GM18870 (cell line): ENCODE results near the gene MACROD1.

ENCODE experiments used
- ATAC-seq: cut with Tn5 transposase; IDR thresholded peaks from one replicate; pipeline ENCODE4 v1.9.1; 2021; ENCODE audit warnings: moderate library complexity; ENCODE audit not compliant: unreplicated experiment

The MACROD1 gene

DNA sequence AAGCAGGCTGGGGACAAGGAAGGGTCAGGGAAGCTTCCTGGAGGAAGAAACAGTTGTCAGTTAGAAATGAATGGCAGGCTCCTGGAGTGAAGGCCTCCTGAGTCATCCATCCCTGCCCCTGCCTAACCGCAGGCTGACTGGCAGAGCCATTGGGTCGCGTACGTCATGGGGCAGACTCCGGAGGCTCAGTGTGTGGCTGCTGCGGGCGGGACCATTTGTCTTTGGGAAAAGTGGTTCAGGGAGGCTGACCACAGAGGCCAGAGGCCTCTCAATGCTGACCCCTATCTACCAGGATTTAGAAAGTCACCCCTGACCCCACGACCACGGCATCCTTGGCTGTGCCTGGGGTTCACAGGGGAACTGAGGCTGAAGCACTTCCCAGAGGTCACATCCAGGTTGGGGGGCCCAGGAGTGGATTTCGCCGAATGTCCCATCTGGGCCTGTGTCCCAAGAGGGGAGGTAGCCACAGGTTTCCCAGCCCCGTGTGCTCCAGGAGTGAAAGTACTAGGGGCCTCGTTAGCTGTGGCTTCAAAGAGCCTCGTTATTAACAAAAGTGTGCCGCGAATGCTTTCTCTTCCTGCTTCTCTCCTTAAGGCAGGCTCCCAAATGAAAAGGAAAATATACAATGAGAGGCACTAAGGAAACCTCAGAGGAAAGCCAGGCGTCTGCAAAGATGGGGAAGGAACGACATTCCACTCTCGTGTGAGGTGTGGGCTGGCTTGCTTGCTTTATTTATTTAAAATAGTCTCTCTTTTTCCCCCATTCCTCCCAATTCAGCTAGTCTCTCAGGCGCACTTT lies 71.3 kb downstream of the MACROD1 start:
- no peak for ATAC-seq

DNA sequence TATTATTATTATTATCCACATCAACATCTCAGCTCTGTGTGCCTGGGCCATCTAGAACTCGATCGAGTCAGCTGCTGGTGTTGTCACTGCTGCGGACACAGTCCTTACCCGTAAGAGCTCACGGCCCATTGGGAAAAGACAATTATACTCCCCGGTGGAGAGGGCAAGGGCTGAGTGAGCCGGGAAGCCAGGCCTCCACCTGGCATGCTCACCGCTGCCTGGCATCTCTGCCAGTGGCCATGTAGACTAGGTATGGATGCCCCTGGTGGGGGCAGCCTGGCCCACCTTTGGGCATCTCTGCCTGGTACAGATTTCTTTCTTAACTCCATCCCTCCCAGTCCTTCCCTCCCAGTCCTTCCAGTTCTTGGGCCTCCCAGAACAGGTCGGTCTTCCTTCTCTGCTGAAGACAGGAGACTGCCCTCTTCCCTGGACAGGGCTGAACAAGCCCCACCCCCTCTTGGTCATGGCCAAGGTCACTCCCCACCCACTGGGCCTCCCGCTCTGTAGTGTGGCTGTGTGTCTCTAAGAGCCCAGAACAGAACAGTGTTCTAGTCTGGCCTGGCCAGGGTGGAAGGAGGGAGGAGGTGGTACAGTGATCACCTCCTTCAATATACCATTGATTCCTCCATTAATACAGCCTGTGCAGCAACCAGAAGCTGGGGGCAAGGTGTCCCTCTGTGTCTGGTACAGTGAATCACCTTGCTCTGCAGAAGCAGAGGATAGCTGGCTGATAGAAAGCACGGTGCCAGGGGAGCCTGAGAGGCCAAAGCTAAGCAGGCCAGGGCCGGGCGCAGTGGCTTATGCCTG lies 72.5 kb downstream of the MACROD1 start:
- ATAC-seq = no peak

DNA sequence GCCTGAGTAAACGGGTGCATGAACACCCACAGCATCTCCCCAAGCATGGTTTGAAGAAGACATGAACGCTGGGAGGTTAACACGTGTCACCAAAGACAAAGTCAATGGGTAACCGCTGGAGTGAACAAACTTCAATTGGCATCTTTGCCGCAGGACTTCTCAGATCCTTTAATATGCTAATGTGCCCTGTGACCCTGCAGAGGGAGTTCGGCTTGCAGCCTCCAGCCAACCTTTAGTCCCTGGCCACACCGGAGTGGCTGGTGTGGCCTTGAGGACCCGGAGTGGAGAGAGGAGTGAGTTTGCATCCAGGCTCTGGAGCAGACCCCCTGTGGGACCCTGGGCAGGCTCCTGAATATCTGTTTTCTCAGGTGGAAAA lies 73.2 kb downstream of the MACROD1 start:
- no peak for ATAC-seq

DNA sequence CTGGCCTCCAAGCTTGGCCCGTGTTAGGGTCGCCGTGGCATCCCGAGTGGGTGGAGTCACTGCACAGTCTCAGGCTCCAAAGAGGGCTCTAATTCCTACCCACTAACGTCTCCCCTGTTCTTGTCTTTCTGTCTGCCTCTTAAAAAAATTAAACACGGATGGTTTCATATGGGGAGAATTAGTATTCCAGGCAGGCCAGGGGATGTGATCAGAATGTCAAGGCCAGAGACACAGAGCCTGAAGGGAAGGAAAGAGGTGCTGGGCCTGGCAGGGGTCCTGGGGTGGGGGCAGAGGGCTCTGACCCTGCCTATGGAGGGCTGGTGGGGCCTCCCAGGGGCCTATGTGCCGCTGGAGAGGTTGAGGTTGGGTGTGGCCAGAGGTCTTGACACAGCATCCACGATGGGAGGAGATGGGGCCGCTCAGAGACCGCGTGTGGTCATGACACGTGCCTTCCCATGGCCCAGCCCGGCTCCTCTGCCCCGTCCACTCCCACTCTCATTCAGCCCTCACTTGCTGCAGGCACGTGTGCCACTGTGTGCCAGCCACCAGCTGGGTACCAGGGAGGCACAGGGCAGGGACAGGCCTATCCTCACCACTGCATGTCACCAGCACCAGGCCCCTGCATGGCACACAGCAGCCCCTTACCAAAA lies 73.7 kb downstream of the MACROD1 start:
- ATAC-seq = no peak

DNA sequence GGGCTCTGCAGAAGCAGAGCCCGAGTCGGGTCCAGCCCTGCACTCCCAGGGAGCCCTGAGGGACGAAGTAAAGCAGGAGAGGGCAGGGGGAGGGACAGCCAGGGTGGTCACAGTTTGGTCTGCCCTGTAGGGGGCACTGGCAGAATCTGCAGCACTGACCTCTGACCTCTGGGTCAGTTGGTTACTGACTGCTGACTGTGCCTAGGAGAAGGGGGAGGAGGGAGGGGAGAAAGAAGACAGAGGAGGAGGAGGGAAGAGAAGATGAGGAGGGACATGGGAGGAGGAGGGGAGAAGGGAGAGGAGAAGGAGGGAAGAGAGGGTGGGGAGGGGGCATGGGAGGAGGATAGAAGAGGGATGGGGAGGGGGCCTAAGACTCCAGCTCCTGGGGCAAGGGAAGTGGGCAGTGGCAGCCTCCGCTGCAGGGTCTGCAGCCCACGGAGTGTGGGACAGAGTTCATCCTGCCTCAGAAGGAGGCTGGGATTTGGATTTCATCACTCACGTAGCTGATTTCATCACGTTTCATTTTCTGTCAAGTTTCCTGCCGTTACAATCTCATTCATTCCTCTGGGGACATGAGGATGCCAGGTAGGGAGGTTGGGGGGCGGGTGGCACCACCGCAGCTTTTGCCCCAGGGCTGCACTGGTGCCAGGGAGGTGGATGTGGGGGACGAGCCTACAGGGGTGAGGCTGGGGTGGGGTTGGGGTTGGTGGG lies 75.0 kb downstream of the MACROD1 start:
- no peak for ATAC-seq

DNA sequence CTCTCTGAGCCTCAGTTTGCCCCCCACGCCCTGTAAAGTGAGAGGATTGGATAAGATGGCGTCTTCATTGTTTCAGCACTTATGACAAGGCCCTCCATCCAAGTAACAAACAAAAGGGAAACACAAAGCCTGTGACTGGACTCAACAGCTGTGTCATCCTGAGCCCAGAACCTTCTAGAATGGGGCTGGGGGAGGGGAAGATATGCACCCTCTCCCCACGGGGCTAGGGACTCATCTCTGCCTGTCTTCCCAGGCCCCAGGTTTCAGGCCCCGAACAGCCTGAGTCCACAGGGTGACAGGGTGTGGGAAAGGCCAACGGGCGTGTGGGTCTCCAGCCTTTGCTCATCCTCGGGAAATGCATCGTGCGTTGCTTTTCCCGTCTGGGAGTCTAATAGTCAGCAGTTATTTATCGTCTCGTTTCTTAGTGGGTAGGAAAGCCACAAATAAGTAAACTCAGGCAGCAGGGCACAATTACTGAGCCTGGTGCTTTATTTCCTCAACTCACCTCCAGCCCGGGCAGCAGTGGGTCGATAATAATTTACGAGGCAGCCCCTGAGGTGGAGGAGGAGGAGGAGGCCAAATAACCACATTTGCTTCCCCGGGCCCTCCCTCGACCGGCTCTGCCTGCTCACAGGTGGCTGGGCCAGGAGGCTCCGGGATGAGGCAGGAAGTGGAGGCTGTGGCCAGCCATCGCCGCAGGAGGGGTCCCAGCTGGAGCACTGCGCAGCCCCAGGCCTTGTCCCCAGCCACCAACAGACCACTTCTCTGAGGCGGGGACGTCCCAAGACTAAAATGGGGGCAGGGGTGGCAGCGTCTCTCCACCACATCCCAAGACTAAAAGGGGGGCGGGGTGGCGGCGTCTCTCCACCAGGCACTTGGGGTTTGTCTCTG lies 75.8 kb downstream of the MACROD1 start:
- ATAC-seq = no peak

DNA sequence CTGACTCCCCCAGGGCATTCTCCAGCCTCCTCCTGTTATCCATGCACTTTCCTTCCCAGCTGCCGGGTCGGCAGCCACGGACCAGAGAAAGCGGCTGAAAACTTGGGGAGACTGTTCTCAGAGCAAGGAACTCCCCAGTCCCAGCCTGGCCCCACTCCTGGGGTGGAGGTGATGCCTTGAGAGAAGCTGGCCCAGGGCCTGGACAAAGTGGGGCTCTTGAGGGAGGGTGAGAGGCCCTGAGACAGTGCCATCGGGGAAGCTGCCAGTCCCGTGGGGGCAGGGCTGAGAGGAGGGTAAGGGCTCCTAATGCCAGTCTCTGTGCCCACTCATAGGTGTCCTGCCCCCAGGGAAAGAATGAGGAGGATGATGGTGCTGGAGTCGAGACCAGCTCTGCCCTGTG lies 76.4 kb downstream of the MACROD1 start:
- ATAC-seq = no peak

DNA sequence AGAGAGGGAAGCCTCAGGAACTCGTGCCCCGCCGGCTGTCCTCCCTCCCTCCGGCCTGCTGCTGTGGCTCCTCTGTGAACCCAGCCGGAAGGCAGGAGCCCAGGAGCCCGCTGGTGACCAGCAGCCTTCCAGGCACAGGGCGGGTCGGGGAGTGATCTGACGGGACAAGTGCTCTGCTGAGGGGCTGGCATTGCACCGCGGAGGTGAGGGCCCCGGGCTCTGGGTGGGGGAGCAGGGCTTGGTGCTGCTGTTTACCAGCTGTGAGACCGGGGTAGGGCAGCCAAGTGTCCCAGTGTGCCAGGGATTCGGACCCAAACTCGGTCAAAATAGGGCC lies 76.9 kb downstream of the MACROD1 start:
- no peak for ATAC-seq

DNA sequence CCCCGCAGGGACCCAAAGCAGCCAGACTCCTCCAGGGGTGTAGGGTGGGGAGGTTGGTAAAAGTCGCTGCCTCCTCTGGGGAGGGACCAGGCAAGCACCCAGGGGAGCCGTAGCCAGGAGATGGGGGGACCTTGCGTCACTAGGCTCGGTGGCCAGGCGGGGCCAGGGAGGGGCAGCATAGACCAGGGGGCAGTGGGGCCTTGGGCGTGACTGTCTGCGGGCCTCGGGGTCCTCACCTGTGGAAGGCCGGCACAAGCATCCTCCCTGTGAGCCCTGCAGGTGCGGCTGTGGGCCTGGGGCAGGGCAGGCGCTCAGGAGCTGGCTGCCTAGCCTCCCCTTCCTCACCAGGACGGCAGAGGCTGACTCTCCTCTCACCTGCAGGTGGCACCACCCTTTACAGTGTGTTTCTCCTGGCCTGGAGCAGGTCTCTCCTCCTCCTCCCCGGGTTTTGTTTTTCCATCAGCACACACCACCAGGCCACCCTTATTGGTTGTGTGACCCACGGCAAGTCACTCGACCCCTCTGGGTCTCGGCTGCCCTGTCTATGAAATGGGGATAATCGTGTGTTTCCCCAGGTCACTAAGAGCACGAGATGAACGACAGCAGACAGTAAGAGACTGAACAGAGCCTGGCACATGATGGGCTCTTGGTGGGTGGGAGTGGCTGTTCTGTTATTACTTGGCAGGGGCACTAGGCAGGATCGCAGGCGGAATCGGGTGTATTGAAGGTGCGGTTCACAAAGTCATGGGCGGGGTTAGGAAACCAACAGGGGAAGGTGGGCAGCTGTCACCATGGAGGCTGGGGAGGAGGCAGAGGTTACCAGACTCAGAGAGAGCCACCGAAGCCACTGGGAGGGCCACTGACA lies 77.5 kb downstream of the MACROD1 start:
- no peak for ATAC-seq

DNA sequence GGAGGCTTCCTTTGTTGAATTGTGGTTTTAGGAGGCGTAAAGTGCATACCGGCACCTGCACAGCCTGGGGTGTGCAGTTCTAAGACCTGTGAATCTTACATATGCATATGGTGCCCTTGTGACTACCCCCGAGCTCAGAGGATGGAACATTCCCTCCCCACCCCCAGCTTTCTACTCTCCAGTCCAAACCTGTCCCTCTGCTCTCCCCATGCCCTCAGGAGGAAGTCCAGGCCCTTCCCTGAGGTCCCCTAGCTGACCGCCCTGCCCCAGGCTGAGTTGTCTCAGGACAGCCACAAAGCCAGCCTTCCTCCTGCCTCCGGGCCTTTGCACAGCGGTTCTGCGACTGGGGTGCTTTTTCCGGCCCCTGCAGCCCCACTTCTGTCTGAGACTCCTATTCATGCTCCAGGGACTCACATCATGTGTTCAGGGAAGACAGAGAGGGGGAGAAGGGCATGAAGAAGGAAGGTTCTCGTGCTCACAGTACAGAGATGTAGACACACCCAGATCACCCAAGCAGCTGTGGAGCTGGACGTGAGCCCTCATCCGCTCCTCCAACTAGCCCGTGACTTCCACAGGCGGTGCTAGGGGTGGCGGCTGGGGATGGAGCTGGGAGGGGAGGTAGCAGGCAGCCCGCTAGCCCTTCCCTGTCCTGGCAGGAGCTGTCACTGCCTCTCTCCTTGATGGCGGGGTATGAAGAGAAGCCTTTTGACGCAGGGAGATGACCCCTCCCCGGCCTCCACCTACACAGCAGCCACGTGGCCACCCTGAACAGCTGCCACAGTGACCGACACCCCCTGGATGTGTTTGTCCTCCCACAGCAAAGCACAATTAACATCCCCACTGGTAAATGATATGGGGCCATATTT lies 79.4 kb downstream of the MACROD1 start:
- no peak for ATAC-seq

DNA sequence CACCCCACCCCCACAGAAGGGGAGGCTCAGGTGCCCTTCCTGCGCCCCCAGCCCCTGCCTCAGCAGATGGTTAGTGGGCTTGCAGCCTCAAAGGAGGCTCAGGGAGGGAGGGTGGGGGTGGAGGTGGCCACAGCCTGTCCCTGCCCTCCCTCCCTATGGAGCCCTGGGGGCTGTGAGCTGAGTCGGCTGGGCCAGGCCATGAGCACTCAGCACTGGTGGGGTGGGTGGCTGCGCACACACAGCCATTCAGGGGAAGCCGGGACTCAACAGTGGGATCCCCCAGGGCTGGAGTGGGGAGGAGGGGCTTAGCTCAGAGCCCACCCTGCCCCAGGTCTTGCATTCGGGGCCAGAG lies 80.0 kb downstream of the MACROD1 start:
- ATAC-seq = no peak

DNA sequence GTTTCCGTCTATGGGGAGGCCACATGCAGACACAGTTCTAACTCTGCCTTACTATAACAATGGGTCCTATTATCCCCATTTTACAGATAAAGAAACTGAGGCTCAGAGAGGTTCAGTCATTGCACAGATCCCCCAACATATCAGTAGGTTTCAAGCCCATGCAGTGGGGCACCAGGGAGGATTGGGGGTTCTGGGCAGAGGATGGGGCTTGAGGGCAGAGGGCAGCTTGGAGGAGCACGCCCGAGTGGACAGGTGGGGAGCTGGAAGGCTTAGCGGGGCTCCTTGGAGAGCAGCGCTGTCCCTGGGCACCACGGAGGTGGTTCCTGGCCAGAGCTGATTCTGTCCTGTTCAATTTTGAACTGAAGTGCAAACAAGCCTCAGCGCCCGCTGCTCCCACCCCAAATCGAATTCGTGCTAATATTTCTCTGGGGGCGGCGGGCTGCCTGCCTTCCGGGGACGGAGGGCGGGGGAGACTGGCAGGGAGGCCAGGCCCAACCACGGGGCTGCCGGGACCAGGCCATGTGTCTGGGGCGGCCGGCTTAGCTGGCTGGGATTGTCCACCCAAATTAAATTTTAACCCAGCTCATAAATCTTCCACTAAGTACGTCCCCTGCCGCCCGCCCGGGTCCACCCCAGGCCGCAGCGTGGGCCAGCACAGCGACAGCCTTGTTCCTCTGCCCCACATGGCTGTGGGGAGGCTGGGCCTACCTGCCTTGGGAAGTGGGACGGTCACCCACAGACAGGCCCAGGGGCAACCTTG lies 80.8 kb downstream of the MACROD1 start:
- ATAC-seq = no peak

DNA sequence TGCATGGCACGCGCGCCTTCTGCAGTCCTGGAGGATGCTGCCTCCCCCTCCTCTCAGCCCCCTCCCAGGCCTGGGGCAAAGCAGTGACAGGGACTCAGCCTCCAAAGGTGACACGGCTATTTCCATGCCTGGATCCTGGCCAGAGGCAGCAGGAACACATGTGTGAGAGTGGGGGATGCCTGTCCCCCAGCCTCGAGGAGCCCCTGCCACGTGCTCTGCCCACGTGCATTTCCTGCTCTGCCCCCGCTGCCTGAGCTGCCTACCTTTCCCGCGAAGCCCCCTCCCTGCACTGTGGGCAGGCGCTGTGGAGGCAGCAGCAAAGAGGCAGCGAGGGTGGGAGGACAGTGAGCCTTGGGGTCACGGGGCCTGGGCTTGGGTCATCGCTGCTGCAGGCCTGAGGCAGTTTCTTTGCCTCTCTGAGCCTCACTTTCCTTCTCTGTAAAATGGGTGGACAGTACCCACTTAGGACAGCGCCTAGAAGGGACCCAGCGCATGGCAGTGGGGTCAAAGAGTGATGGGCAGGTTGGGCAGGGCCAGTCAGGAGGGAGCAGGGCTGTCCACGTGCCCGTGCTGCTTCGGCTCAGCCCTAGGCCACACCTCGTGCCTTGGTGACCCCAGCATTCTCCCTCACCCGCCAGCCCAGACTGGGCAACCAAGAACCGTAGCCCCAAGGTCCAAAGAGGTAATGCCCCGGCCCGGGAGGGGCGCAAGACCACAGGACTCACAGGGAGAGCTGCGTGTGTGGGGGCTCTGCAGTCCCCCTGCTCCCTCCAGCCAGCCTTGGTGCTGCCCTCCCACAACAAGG lies 81.6 kb downstream of the MACROD1 start:
- no peak for ATAC-seq

DNA sequence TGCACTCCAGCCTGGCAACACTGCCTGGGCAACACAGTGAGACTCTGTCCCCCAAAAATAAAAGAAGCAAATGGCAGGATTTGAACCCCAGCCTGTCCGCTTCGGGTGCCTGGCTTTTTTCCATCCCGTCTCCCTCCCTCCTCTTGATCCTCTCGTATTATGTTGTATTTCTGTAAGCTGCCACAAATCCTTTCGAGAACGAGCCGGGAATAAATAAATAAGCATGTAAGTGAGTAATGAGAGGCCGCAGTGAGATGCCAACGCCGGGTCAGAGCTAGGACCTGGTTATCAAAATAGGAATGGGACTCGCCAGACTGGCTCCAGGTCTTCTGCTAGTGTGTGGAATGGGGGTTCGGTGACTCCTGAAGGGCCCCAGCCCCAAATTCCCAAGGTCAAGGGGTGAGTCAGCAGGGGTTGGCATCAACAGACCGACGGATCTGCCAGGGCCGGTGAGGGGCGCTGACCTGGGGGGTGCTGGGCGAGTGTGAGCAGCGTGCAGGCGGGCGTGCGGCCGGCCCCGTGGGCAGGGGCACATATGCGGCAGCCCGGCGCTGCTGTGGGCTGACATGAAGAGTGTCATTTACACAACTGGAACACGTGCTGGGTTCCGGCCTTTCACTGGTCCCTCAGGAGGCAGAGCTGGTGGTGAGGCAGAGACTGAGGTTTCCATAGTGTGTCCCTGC lies 82.4 kb downstream of the MACROD1 start:
- no peak for ATAC-seq

DNA sequence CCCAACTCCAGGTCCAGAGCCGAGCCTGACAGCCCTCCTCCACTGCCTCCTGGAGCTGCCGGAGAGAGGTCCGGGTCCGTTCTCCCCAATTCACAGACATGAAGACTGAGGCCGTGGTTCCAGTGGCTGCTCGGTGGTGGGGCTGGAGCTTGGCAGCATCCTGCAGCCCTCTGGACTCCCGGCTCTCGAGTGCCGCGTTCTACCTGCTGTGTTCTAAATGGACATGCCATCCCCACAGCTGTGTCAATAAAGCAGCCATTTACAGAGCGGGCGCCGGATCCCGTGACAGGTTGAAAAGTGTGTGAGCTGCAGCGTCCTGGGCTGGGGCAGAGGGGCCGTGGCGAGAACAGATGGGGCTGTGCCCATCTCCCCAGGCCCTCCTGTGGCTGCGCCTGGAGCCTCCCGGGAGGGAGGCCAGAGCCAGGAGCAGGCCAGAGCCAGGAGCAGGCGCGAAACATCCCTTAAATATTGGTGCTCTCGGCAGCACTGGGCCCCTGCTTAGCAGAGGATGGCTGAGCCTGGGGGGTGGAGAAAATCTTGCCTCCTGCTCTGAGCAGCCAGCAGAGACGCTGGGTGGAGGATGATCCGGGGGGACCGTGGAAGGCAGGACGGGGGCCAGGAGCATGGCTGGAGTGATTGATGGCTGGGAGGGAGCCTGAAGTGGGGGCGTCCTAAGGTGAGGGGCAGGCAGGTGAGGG lies 84.0 kb downstream of the MACROD1 start:
- no peak for ATAC-seq

DNA sequence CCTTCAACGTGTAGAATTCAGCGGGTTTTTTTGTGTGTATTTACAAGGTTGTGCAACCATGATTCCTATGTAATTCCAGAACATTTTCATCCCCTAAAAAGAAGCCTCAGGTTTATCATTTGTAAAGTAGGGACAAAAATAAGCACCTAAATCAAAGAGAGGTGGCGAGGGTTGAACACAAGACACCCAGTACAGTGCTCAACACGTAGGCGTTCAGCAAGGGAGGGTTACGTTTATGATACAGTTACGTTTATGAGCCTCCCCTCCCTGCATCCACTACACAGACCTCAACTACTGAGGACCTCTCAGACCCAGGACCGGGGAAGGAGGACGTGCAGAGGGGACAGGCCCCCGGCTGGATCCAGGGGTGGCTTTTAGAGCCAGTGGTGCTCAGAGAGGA lies 85.5 kb downstream of the MACROD1 start:
- ATAC-seq = no peak
